ENCODE data around the gene TSPAN32.
A peak's percentile ranks its signal among the peaks of the same experiment; 100 is the strongest.

The TSPAN32 gene

DNA sequence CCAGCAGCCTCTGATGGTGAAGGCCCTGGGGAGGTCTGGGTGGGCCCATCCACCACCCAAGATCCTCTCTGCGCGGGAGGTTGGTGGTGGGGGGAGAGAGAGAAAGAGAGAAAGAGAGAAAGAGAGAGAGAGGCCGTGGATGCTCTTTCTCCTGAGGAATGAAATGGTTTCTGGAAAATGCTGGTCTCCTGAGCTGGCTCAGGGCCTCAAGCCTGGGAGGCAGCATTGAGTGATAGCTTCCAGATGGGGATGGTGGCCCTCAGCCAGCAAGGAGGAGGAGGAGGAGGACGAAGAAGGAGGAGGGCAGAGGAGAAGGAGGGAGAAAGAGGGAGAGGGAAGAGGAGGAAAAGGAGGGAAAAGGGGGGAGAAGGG is 4.6 kb downstream of the TSPAN32 start:
- peak; percentile 52 for ATAC-seq
- TF ChIP-seq ZFP3 (CRISPR knock-in tag; IDR thresholded peaks at IDR 0.05) (no peak), ZFP30 (CRISPR knock-in tag; IDR thresholded peaks at IDR 0.05) (no peak), SNAI2 (CRISPR knock-in tag; IDR thresholded peaks at IDR 0.05) (no peak), ZNF70 (CRISPR knock-in tag; IDR thresholded peaks at IDR 0.05) (no peak), OSR1 (CRISPR knock-in tag; IDR thresholded peaks at IDR 0.05) (no peak), ZNF565 (CRISPR knock-in tag; conservative IDR thresholded peaks at IDR 0.05; ENCODE audit: low read depth) (no peak), ISL1 (CRISPR knock-in tag; IDR thresholded peaks at IDR 0.05) (no peak), PPARA (CRISPR knock-in tag; IDR thresholded peaks at IDR 0.05; ENCODE audit: borderline replicate concordance) (no peak)
- TF ChIP-seq, protein P1, sequence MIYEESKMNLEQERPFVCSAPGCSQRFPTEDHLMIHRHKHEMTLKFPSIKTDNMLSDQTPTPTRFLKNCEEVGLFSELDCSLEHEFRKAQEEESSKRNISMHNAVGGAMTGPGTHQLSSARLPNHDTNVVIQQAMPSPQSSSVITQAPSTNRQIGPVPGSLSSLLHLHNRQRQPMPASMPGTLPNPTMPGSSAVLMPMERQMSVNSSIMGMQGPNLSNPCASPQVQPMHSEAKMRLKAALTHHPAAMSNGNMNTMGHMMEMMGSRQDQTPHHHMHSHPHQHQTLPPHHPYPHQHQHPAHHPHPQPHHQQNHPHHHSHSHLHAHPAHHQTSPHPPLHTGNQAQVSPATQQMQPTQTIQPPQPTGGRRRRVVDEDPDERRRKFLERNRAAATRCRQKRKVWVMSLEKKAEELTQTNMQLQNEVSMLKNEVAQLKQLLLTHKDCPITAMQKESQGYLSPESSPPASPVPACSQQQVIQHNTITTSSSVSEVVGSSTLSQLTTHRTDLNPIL (CRISPR knock-in tag; IDR thresholded peaks at IDR 0.05; ENCODE audit: low read depth), result no peak

DNA sequence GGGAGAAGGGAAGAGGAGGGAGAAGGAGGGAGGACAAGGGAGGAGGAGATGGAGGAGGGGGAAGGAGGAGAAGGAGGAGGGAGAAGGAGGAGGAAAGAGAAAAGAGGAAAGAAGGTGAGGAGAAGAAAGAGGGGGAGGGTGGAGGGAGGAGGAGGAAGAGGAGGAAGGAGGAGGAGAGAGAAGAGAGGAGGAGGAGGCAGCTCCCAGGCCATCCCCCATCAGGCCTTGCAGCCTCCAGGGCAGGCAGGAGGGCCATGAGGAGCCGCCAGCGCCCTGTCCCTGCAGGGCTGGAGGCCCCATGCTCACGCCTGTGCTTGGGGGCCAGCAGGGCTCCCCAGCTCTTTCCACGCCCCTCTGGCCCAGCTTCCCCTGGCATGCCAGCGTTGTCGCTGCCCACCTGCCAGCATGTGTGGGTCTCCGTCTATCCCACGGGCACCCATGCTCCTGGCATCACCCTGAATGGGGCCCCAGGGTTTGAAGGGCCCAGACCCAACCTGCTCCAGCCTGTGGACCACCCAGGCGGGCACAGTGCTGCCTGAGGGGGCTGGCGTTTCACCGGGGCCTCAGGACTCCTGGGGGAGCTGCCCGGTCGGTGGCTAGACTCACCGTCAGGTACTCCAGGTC is 5.2 kb downstream of the TSPAN32 start:
- TF ChIP-seq, protein P1 (CRISPR knock-in tag; IDR thresholded peaks at IDR 0.05; ENCODE audit: low read depth), result no peak
- TF ChIP-seq, protein P2, sequence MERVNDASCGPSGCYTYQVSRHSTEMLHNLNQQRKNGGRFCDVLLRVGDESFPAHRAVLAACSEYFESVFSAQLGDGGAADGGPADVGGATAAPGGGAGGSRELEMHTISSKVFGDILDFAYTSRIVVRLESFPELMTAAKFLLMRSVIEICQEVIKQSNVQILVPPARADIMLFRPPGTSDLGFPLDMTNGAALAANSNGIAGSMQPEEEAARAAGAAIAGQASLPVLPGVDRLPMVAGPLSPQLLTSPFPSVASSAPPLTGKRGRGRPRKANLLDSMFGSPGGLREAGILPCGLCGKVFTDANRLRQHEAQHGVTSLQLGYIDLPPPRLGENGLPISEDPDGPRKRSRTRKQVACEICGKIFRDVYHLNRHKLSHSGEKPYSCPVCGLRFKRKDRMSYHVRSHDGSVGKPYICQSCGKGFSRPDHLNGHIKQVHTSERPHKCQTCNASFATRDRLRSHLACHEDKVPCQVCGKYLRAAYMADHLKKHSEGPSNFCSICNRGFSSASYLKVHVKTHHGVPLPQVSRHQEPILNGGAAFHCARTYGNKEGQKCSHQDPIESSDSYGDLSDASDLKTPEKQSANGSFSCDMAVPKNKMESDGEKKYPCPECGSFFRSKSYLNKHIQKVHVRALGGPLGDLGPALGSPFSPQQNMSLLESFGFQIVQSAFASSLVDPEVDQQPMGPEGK (CRISPR knock-in tag; IDR thresholded peaks at IDR 0.05; ENCODE audit: borderline replicate concordance), result no peak
- TF ChIP-seq ZNF8 (CRISPR knock-in tag; IDR thresholded peaks at IDR 0.05) (no peak), ESRRG (CRISPR knock-in tag; IDR thresholded peaks at IDR 0.05) (no peak), TCF4 (CRISPR knock-in tag; IDR thresholded peaks at IDR 0.05; ENCODE audit: borderline replicate concordance) (no peak)
- peak; percentile 53 for ATAC-seq

- TF ChIP-seq, protein P1 (CRISPR knock-in tag; IDR thresholded peaks at IDR 0.05; ENCODE audit: low read depth), result no peak
- TF ChIP-seq GLIS3 (CRISPR knock-in tag; IDR thresholded peaks at IDR 0.05) (no peak), CSDC2 (CRISPR knock-in tag; IDR thresholded peaks at IDR 0.05) (no peak), ZFP30 (CRISPR knock-in tag; IDR thresholded peaks at IDR 0.05) (no peak), ZFP3 (CRISPR knock-in tag; IDR thresholded peaks at IDR 0.05) (no peak), TOX (CRISPR knock-in tag; IDR thresholded peaks at IDR 0.05; ENCODE audit: borderline replicate concordance) (no peak), ZNF8 (CRISPR knock-in tag; IDR thresholded peaks at IDR 0.05) (no peak), ESRRG (CRISPR knock-in tag; IDR thresholded peaks at IDR 0.05) (no peak), TCF4 (CRISPR knock-in tag; IDR thresholded peaks at IDR 0.05; ENCODE audit: borderline replicate concordance) (no peak)
- TF ChIP-seq, protein P2 (CRISPR knock-in tag; IDR thresholded peaks at IDR 0.05; ENCODE audit: borderline replicate concordance), result no peak
- TF ChIP-seq, protein P3, sequence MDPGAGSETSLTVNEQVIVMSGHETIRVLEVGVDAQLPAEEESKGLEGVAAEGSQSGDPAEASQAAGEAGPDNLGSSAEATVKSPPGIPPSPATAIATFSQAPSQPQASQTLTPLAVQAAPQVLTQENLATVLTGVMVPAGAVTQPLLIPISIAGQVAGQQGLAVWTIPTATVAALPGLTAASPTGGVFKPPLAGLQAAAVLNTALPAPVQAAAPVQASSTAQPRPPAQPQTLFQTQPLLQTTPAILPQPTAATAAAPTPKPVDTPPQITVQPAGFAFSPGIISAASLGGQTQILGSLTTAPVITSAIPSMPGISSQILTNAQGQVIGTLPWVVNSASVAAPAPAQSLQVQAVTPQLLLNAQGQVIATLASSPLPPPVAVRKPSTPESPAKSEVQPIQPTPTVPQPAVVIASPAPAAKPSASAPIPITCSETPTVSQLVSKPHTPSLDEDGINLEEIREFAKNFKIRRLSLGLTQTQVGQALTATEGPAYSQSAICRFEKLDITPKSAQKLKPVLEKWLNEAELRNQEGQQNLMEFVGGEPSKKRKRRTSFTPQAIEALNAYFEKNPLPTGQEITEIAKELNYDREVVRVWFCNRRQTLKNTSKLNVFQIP (CRISPR knock-in tag; IDR thresholded peaks at IDR 0.05; ENCODE audit: borderline replicate concordance, low read depth), result no peak
- TF ChIP-seq, protein P4, sequence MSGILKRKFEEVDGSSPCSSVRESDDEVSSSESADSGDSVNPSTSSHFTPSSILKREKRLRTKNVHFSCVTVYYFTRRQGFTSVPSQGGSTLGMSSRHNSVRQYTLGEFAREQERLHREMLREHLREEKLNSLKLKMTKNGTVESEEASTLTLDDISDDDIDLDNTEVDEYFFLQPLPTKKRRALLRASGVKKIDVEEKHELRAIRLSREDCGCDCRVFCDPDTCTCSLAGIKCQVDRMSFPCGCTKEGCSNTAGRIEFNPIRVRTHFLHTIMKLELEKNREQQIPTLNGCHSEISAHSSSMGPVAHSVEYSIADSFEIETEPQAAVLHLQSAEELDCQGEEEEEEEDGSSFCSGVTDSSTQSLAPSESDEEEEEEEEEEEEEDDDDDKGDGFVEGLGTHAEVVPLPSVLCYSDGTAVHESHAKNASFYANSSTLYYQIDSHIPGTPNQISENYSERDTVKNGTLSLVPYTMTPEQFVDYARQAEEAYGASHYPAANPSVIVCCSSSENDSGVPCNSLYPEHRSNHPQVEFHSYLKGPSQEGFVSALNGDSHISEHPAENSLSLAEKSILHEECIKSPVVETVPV (CRISPR knock-in tag; IDR thresholded peaks at IDR 0.05), result no peak
Observed at GRCh38 chr11:2307501-2308331, 5.9 kb downstream of the TSPAN32 start.

More at GRCh38 chr11:2307501-2308331, 5.9 kb downstream of the TSPAN32 start:
- ATAC-seq, result no peak

All from SK-N-SH treated with all-trans-retinoic acid at 6 μM for 48 hours (cell line).